GM12878 (cell line): ENCODE measurements around the gene SERHL2. TPM values are rescaled to one million over a fixed set of nuclear protein-coding genes. Genes with fewer than 3 reads are reported as not detected.
"Not testable (repeated sequence)": the region's sequence is repeated elsewhere in the genome, so short reads cannot be mapped to it uniquely, and the experiment has no call there.

Experiments
- ATAC-seq: fragments of 200-7000 bp; cut with Tn5 transposase; 3 replicates; pipeline ENCODE4 v1.9.1; 2020; ENCODE audit warnings: mild to moderate bottlenecking, moderate library complexity
- BruUV-seq: library from RNA; stranded (reverse); fragments of 400-500 nt; replicated peaks from 2 replicates; lab custom pipeline; 2021; lab: Mats Ljungman, UMichigan
- CTCF ChIA-PET: fragments of 300-600 bp; sonication (Branson Sonifier 250); formaldehyde crosslinking; extraction: SDS; loops from one replicate; lab custom pipeline; 2021; ENCODE audit warnings: inconsistent platforms; lab: Yijun Ruan, JAX
- POLR2A ChIA-PET: fragments of 350-600 bp; formaldehyde crosslinking; extraction: SDS; loops from one replicate; lab custom pipeline; 2021; ENCODE audit warnings: inconsistent platforms; lab: Charles Lee
- RAD21 ChIA-PET: fragments of 300-600 bp; sonication (Branson Sonifier 250); formaldehyde crosslinking; loops from one replicate; lab custom pipeline; 2023; ENCODE audit warnings: antibody characterized with exemption; ENCODE audit not compliant: unreplicated experiment; lab: Charles Lee
- SMC1A ChIA-PET: fragments of 300-600 bp; sonication (Branson Sonifier 250); formaldehyde crosslinking; loops from one replicate; lab custom pipeline; 2023; ENCODE audit not compliant: unreplicated experiment, uncharacterized antibody; lab: Charles Lee
- DNase-seq: peaks from one replicate; pipeline ENCODE4 v3.0.0-alpha.2; 2011; ENCODE audit warnings: low read depth, low spot score
- FAIRE-seq: peaks from 3 replicates; lab custom pipeline; 2011; peaks lifted over from hg19 to GRCh38; lab: Jason Lieb, UNC
- H2AFZ ChIP-seq: 2 replicates; pipeline ENCODE4 v1.6.0; 2011; ENCODE audit warnings: low read depth, low read length, control low read depth; ENCODE audit not compliant: control insufficient read depth
- H3K27ac ChIP-seq: 2 replicates; pipeline ENCODE4 v1.5.1; 2011; ENCODE audit warnings: control low read depth; ENCODE audit not compliant: control insufficient read depth, insufficient read depth
- H3K27me3 ChIP-seq, 2 experiments: replicated peaks in 1 of 2; 2 replicates each; pipeline versions ENCODE4 v1.6.0 to v1.6.1; 2011; ENCODE audit warnings: low read length in 1 of 2; ENCODE audit not compliant: control insufficient read depth in 2 of 2, insufficient read depth in 2 of 2
- H3K36me3 ChIP-seq, 2 experiments: 2 replicates each; pipeline ENCODE4 v1.5.1; 2011; ENCODE audit warnings: low read length in 1 of 2; ENCODE audit not compliant: control insufficient read depth in 2 of 2, insufficient read depth in 2 of 2
- H3K4me1 ChIP-seq: 2 replicates; pipeline ENCODE4 v1.6.1; 2011; ENCODE audit warnings: mild to moderate bottlenecking, low read length, moderate library complexity, mixed read lengths; ENCODE audit not compliant: control insufficient read depth, insufficient read depth
- H3K4me2 ChIP-seq: 2 replicates; pipeline ENCODE4 v1.6.0; 2011; ENCODE audit warnings: control low read depth; ENCODE audit not compliant: control insufficient read depth, insufficient read depth
- H3K4me3 ChIP-seq: fragments of 200-600 bp; sonication (generic); 2 replicates; pipeline ENCODE4 v1.5.1; 2016
- H3K79me2 ChIP-seq: 2 replicates; pipeline ENCODE4 v1.6.0; 2011; ENCODE audit warnings: low read length; ENCODE audit not compliant: control insufficient read depth, insufficient read depth
- H3K9ac ChIP-seq: 2 replicates; pipeline ENCODE4 v1.8.0; 2011; ENCODE audit warnings: low read length, control low read depth, mixed read lengths; ENCODE audit not compliant: control insufficient read depth, insufficient read depth
- H3K9me3 ChIP-seq: replicated peaks from 3 replicates; pipeline ENCODE4 v1.5.1; 2011; ENCODE audit warnings: mild to moderate bottlenecking, low read length; ENCODE audit not compliant: control insufficient read depth, insufficient read depth
- H4K20me1 ChIP-seq: 2 replicates; pipeline ENCODE4 v1.6.0; 2011; ENCODE audit not compliant: control insufficient read depth, insufficient read depth
- WGBS: methylation state at CpG from one replicate; pipeline ENCODE4 v1.1.6; 2016; ENCODE audit warnings: low lambda C conversion rate; ENCODE audit not compliant: insufficient replicate concordance, insufficient coverage; ENCODE audit errors: missing lambda C conversion rate; 5-methylcytosine and 5-hydroxymethylcytosine counted together
- in situ Hi-C: fragments of 300-500 bp; cut with MboI; formaldehyde crosslinking; loops from 9 replicates; pipeline ENCODE4 v1.14.3; 2018; ENCODE audit warnings: mixed read lengths
- intact Hi-C: fragments of 100-400 bp; cut with micrococcal nuclease; formaldehyde crosslinking; loops from one replicate; pipeline ENCODE4 v1.14.2; 2022; ENCODE audit not compliant: unreplicated experiment
- polyA plus RNA-seq, 11 experiments: library from polyadenylated mRNA; depleted of rRNA in 4 of 11; unstranded in 6 of 11; stranded (reverse) in 5 of 11; fragments of >200 nt; fragmentation: Nextera tagmentation in 4 of 11; fragmentation: Illumina TruSeq in 1 of 11; extraction: Ambion mirVana in 4 of 11; extraction: Trizol in 1 of 11; gene quantifications; 1 replicate in 1 of 11; 2 replicates in 10 of 11; pipeline versions ENCODE4 v1.2.1 to v1.2.3, GENCODE V29; 2011 to 2016; ENCODE audit warnings: inconsistent platforms in 2 of 11, missing spikeins in 2 of 11, low read depth in 1 of 11
- total RNA-seq, 4 experiments: library from RNA; depleted of rRNA in 3 of 4; stranded (reverse); fragments of >200 nt in 3 of 4; fragmentation: Illumina TruSeq in 1 of 4; extraction: Trizol in 1 of 4; gene quantifications; 2 replicates each; pipeline versions ENCODE4 v1.2.1 to v1.2.3, GENCODE V29; 2013 to 2021

The SERHL2 gene
- total and polyA plus RNA-seq, 10 of the 15 experiments (the other 5 are each of a cell fraction or from before 2014, with no cell fraction given), result 0.63 to 2.0 (median 1.2) TPM

- H3K27ac ChIP-seq, H4K20me1 ChIP-seq, SMC1A ChIA-PET, H3K4me3 ChIP-seq, BruUV-seq, H3K9me3 ChIP-seq, H3K9ac ChIP-seq, RAD21 ChIA-PET, H2AFZ ChIP-seq, H3K27me3 ChIP-seq, H3K79me2 ChIP-seq, DNase-seq, FAIRE-seq, H3K4me1 ChIP-seq, intact Hi-C loops, H3K36me3 ChIP-seq, POLR2A ChIA-PET, CTCF ChIA-PET, H3K4me2 ChIP-seq, in situ Hi-C loops, ATAC-seq: not testable (repeated sequence)
- 75% methylated on average over 11 of the region's 11 CpGs for WGBS
These were observed 45.3 kb upstream of the SERHL2 start for GRCh38 chr22:42508327-42508974.

GRCh38 chr22:42508975-42509364 lies 44.8 kb upstream of the SERHL2 start:
- H3K79me2 ChIP-seq, H3K36me3 ChIP-seq, intact Hi-C loops, H3K27me3 ChIP-seq, CTCF ChIA-PET, BruUV-seq, H4K20me1 ChIP-seq, H3K4me1 ChIP-seq, ATAC-seq, SMC1A ChIA-PET, in situ Hi-C loops, DNase-seq, H3K4me3 ChIP-seq, RAD21 ChIA-PET, H3K4me2 ChIP-seq, H3K27ac ChIP-seq, POLR2A ChIA-PET, H2AFZ ChIP-seq, H3K9me3 ChIP-seq, H3K9ac ChIP-seq: not testable (repeated sequence)
- peak; percentile 13 for FAIRE-seq
- 71% methylated on average over 8 of the region's 10 CpGs for WGBS
